Measurements from ENCODE around the gene CCDC15.

CCDC15 gene

DNA sequence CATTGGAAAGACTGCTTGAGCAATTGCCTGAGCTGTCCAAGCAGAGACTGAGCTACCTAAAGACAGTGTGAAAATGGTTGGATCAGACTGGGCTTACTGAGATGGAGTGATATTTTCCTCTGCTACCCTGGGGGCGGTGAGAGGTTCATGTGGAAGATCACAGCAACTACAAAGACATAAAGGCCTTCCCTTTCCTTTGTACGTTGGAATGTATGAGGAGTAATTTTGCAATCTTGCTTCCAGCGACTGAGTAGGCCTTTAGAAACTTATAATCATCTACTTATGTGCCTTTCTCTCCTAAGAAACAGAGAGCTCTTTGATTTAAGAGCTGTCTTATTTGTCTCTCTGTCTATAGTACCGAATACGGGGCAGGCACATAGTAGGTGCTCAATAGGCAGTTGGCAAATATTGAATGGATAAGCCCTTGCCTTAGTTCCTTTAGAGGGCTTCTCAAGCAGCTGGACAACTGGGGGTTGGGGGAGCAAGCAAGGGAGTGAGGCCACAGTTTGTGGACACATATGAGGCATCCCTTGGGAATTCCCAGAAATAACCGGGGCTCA, 15.7 kb upstream of the CCDC15 start:
- no peak overlapping the region for H2BK120ac ChIP-seq (ENCODE audit: low read depth, low read length)
- H3K4me1 ChIP-seq (ENCODE audit: control insufficient read depth, low read depth, low read length): no peaks in the 10 kb centered on the region
- no peak overlapping the region for H3K23ac ChIP-seq (ENCODE audit: low read length)
- H3K36me3 ChIP-seq (ENCODE audit: control insufficient read depth, insufficient read depth, low read length): no peaks in the 10 kb centered on the region
- H3K4me3 ChIP-seq (ENCODE audit: low read length): no peak overlapping the region
- no peak overlapping the region for H3K9ac ChIP-seq (ENCODE audit: low read length)
- no CpG with 5 or more reads among the region's 6 CpGs for WGBS (ENCODE audit: extremely low coverage, insufficient coverage, low lambda C conversion rate)
- no peak overlapping the region for H3K18ac ChIP-seq (ENCODE audit: low read length)
- H4K5ac ChIP-seq (ENCODE audit: low read length): no peak overlapping the region
- H3K4ac ChIP-seq (ENCODE audit: low read depth, low read length): no peak overlapping the region
- H4K8ac ChIP-seq (ENCODE audit: low read depth, low read length): no peak overlapping the region
- H2BK5ac ChIP-seq (ENCODE audit: low read length): no peak overlapping the region
- H3K4me2 ChIP-seq (ENCODE audit: low read length): no peak overlapping the region
- H2AK5ac ChIP-seq (ENCODE audit: low read length): no peak overlapping the region
- H3K27me3 ChIP-seq (ENCODE audit: insufficient read depth, low read length, poor library complexity): no peaks in the 10 kb centered on the region
- no peak overlapping the region for H3K27ac ChIP-seq (ENCODE audit: low read depth, low read length)
- DNase-seq: no peak
- no peak overlapping the region for H2BK15ac ChIP-seq (replicated peaks; ENCODE audit: low read depth)
- H3K79me1 ChIP-seq (ENCODE audit: low read length): no peaks in the 10 kb centered on the region
- no peaks in the 10 kb centered on the region for H3K79me2 ChIP-seq (ENCODE audit: control insufficient read depth, insufficient read depth, low read length)
- no peak overlapping the region for H3K56ac ChIP-seq (ENCODE audit: low read length)

DNA sequence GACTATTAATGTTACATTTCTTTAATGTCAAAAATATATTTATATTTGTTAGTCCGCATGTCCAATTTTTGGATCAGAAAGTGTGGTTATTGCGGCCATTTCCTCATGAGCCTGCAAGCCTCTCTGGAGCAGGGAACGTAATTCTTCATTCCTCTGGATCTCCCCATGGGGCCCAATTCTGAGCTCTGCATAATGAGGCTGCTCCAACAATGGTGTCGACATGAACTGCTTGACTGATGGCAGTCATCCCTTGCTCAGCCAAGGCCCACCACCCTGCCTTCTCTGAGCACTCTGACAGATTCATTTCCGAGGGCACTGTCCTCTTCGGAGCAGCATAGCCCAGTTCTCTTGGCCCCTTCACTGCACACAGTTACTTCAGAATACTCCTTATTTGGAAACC, 15.0 kb upstream of the CCDC15 start:
- WGBS (ENCODE audit: extremely low coverage, insufficient coverage, low lambda C conversion rate): no CpG with 5 or more reads among the region's 6 CpGs
- Histone ChIP-seq H3K27me3 (ENCODE audit: insufficient read depth, low read length, poor library complexity) (no peaks in the 10 kb centered on the region), H2BK120ac (ENCODE audit: low read depth, low read length) (no peak overlapping the region), H2BK5ac (ENCODE audit: low read length) (no peak overlapping the region), H4K8ac (ENCODE audit: low read depth, low read length) (no peak overlapping the region), H3K23ac (ENCODE audit: low read length) (no peak overlapping the region), H3K9ac (ENCODE audit: low read length) (no peak overlapping the region), H3K56ac (ENCODE audit: low read length) (no peak overlapping the region), H3K36me3 (ENCODE audit: control insufficient read depth, insufficient read depth, low read length) (no peaks in the 10 kb centered on the region), H2AK5ac (ENCODE audit: low read length) (no peak overlapping the region), H3K4me3 (ENCODE audit: low read length) (no peak overlapping the region), H3K4me1 (ENCODE audit: control insufficient read depth, low read depth, low read length) (no peaks in the 10 kb centered on the region), H3K79me1 (ENCODE audit: low read length) (no peaks in the 10 kb centered on the region), H3K18ac (ENCODE audit: low read length) (no peak overlapping the region), H3K79me2 (ENCODE audit: control insufficient read depth, insufficient read depth, low read length) (no peaks in the 10 kb centered on the region), H3K4ac (ENCODE audit: low read depth, low read length) (no peak overlapping the region), H3K4me2 (ENCODE audit: low read length) (no peak overlapping the region), H3K27ac (ENCODE audit: low read depth, low read length) (no peak overlapping the region), H2BK15ac (replicated peaks; ENCODE audit: low read depth) (no peak overlapping the region), H4K5ac (ENCODE audit: low read length) (no peak overlapping the region)
- DNase-seq: no peak

DNA sequence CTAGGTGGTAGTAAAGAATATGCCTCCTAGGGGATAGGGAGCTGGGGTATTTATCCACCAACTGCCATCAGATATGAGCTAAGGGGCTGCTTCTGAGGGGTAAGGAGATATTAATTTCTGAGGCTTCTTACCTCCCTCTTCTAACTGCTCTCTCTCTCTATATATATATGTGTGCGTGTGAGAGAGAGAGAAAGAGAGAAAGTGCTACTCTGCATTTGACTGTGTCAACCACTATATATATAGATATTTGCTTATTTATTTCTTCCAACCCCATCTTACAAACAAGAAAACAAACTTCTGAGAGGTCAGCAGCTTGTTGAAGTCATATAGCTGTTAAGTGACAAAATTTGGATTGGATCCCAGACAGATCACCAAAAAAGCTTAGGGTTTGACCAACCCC, 12.3 kb upstream of the CCDC15 start:
- H3K79me1 ChIP-seq (ENCODE audit: low read length): no peaks in the 10 kb centered on the region
- no peak overlapping the region for H2AK5ac ChIP-seq (ENCODE audit: low read length)
- no peak overlapping the region for H2BK15ac ChIP-seq (replicated peaks; ENCODE audit: low read depth)
- no peak overlapping the region for H3K56ac ChIP-seq (ENCODE audit: low read length)
- no peaks in the 10 kb centered on the region for H3K4me1 ChIP-seq (ENCODE audit: control insufficient read depth, low read depth, low read length)
- H3K27me3 ChIP-seq (ENCODE audit: insufficient read depth, low read length, poor library complexity): no peaks in the 10 kb centered on the region
- WGBS (ENCODE audit: extremely low coverage, insufficient coverage, low lambda C conversion rate): no CpG with 5 or more reads among the region's 1 CpG
- no peak for DNase-seq
- H3K9ac ChIP-seq (ENCODE audit: low read length): no peak overlapping the region
- H3K4ac ChIP-seq (ENCODE audit: low read depth, low read length): no peak overlapping the region
- no peak overlapping the region for H3K4me2 ChIP-seq (ENCODE audit: low read length)
- no peak overlapping the region for H4K8ac ChIP-seq (ENCODE audit: low read depth, low read length)
- H2BK5ac ChIP-seq (ENCODE audit: low read length): no peak overlapping the region
- H3K4me3 ChIP-seq (ENCODE audit: low read length): no peak overlapping the region
- H2BK120ac ChIP-seq (ENCODE audit: low read depth, low read length): no peak overlapping the region
- no peak overlapping the region for H3K18ac ChIP-seq (ENCODE audit: low read length)
- H3K79me2 ChIP-seq (ENCODE audit: control insufficient read depth, insufficient read depth, low read length): no peaks in the 10 kb centered on the region
- H3K23ac ChIP-seq (ENCODE audit: low read length): no peak overlapping the region
- no peak overlapping the region for H4K5ac ChIP-seq (ENCODE audit: low read length)
- no peaks in the 10 kb centered on the region for H3K36me3 ChIP-seq (ENCODE audit: control insufficient read depth, insufficient read depth, low read length)
- H3K27ac ChIP-seq (ENCODE audit: low read depth, low read length): no peak overlapping the region

DNA sequence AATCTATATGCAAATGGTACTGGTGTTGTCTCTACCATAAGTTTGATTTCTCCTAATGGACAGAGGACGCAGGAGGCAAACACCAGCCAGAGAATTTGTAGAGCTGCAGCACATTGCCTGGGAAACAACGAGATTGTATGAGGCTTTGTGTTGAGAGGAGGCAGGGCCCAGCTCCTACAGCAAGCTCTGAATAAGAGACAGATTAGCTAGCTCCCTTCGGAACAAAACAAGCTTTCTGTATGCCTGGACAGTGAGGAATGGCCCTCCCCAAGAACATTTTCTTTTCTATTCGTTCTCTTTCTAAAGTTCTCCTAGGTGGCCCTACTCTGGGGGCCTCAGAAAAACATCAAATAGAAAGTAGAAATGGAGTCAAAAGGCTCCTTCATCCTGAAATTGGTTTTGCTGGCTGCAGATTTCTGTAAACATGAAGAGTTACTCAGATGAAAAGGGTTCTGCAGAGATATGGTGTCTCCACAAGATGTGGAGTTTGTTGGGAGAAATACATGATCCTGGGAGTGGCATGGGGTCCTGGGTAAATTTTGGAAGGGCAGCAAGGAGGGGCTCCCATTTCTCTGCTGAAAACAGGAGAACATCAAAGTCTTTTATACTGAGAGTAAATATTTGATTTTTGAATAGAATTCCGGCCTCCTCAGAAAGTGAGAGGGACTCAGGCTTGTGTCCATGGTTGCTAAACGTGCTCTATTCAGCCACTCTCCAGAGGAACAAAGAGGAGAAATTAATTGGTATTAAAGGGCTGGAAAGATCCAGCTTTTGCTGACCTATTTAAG, 11.3 kb upstream of the CCDC15 start:
- H3K18ac ChIP-seq (ENCODE audit: low read length): no peak overlapping the region
- H3K4me2 ChIP-seq (ENCODE audit: low read length): no peak overlapping the region
- H3K4me3 ChIP-seq (ENCODE audit: low read length): no peak overlapping the region
- no peak overlapping the region for H3K56ac ChIP-seq (ENCODE audit: low read length)
- no peak overlapping the region for H3K4ac ChIP-seq (ENCODE audit: low read depth, low read length)
- WGBS (ENCODE audit: extremely low coverage, insufficient coverage, low lambda C conversion rate): no CpG with 5 or more reads among the region's 6 CpGs
- no peak overlapping the region for H2BK120ac ChIP-seq (ENCODE audit: low read depth, low read length)
- no peak overlapping the region for H2BK15ac ChIP-seq (replicated peaks; ENCODE audit: low read depth)
- H4K8ac ChIP-seq (ENCODE audit: low read depth, low read length): no peak overlapping the region
- no peaks in the 10 kb centered on the region for H3K79me1 ChIP-seq (ENCODE audit: low read length)
- H3K79me2 ChIP-seq (ENCODE audit: control insufficient read depth, insufficient read depth, low read length): no peaks in the 10 kb centered on the region
- no peak overlapping the region for H3K9ac ChIP-seq (ENCODE audit: low read length)
- H3K27me3 ChIP-seq (ENCODE audit: insufficient read depth, low read length, poor library complexity): no peaks in the 10 kb centered on the region
- H3K4me1 ChIP-seq (ENCODE audit: control insufficient read depth, low read depth, low read length): no peaks in the 10 kb centered on the region
- H2BK5ac ChIP-seq (ENCODE audit: low read length): no peak overlapping the region
- no peaks in the 10 kb centered on the region for H3K36me3 ChIP-seq (ENCODE audit: control insufficient read depth, insufficient read depth, low read length)
- H2AK5ac ChIP-seq (ENCODE audit: low read length): no peak overlapping the region
- no peak overlapping the region for H3K27ac ChIP-seq (ENCODE audit: low read depth, low read length)
- no peak for DNase-seq
- no peak overlapping the region for H4K5ac ChIP-seq (ENCODE audit: low read length)
- H3K23ac ChIP-seq (ENCODE audit: low read length): no peak overlapping the region

DNA sequence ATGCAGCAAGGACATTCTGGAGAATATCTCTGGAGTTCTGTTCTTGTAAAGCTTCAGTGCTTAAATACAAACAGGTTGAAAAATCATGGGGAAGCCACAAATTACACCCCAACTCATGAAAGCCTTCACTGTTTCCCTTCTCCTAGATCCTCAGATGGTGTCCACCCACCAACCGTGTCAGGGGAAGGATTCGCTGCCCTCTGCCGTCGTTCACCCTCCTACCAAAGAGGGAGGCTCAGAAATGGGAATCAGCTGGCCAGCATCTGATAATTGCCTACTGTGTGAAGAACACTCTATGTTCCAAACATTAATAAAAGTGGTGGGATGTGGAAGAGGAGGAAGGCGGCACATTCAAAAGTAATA, 10.8 kb upstream of the CCDC15 start:
- Histone ChIP-seq H3K4me1 (ENCODE audit: control insufficient read depth, low read depth, low read length) (no peaks in the 10 kb centered on the region), H3K27ac (ENCODE audit: low read depth, low read length) (no peak overlapping the region), H3K79me1 (ENCODE audit: low read length) (no peaks in the 10 kb centered on the region)

DNA sequence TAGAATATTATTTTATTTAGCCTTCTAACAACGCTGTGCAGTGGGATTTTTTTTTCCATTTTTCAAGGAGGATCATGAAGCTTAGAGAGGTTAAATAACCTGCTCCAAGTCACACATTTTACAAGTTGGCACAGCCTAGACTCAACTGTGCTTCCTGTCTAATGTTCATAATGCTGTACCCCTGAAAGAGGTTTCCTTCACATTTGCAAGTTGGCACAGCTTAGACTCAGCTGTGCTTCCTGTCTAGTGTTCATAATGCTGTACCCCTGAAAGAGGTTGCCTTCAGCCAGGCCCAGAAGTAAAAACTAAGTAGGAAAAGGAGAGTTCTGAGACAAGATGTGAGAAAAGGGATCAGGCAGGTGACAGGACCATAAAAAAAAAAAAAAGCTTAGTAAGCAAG, 10.3 kb upstream of the CCDC15 start:
- no peak overlapping the region for H4K8ac ChIP-seq (ENCODE audit: low read depth, low read length)
- H3K9ac ChIP-seq (ENCODE audit: low read length): no peak overlapping the region
- H3K23ac ChIP-seq (ENCODE audit: low read length): no peak overlapping the region
- no peak overlapping the region for H4K5ac ChIP-seq (ENCODE audit: low read length)
- WGBS (ENCODE audit: extremely low coverage, insufficient coverage, low lambda C conversion rate): no CpG with 5 or more reads among the region's 1 CpG
- no peak overlapping the region for H2BK15ac ChIP-seq (replicated peaks; ENCODE audit: low read depth)
- H3K18ac ChIP-seq (ENCODE audit: low read length): no peak overlapping the region
- H3K4me2 ChIP-seq (ENCODE audit: low read length): no peak overlapping the region
- H3K27me3 ChIP-seq (ENCODE audit: insufficient read depth, low read length, poor library complexity): no peaks in the 10 kb centered on the region
- no peak overlapping the region for H3K56ac ChIP-seq (ENCODE audit: low read length)
- H2BK5ac ChIP-seq (ENCODE audit: low read length): no peak overlapping the region
- H3K79me2 ChIP-seq (ENCODE audit: control insufficient read depth, insufficient read depth, low read length): no peaks in the 10 kb centered on the region
- no peak overlapping the region for H2BK120ac ChIP-seq (ENCODE audit: low read depth, low read length)
- no peak overlapping the region for H3K4me3 ChIP-seq (ENCODE audit: low read length)
- H3K36me3 ChIP-seq (ENCODE audit: control insufficient read depth, insufficient read depth, low read length): no peaks in the 10 kb centered on the region
- no peak overlapping the region for H3K4ac ChIP-seq (ENCODE audit: low read depth, low read length)
- H3K27ac ChIP-seq (ENCODE audit: low read depth, low read length): no peak overlapping the region
- DNase-seq: no peak
- no peaks in the 10 kb centered on the region for H3K4me1 ChIP-seq (ENCODE audit: control insufficient read depth, low read depth, low read length)
- H3K79me1 ChIP-seq (ENCODE audit: low read length): no peaks in the 10 kb centered on the region
- no peak overlapping the region for H2AK5ac ChIP-seq (ENCODE audit: low read length)

More for the DNA sequence above, 10.8 kb upstream of the CCDC15 start:
- H3K56ac ChIP-seq (ENCODE audit: low read length): no peak overlapping the region
- no peaks in the 10 kb centered on the region for H3K27me3 ChIP-seq (ENCODE audit: insufficient read depth, low read length, poor library complexity)
- no peak overlapping the region for H3K9ac ChIP-seq (ENCODE audit: low read length)
- no peak overlapping the region for H3K4me3 ChIP-seq (ENCODE audit: low read length)
- H4K5ac ChIP-seq (ENCODE audit: low read length): no peak overlapping the region
- no peak overlapping the region for H2BK120ac ChIP-seq (ENCODE audit: low read depth, low read length)
- no peaks in the 10 kb centered on the region for H3K36me3 ChIP-seq (ENCODE audit: control insufficient read depth, insufficient read depth, low read length)
- H2BK15ac ChIP-seq (replicated peaks; ENCODE audit: low read depth): no peak overlapping the region
- H3K23ac ChIP-seq (ENCODE audit: low read length): no peak overlapping the region
- H3K4me2 ChIP-seq (ENCODE audit: low read length): no peak overlapping the region
- DNase-seq: no peak
- no peak overlapping the region for H2BK5ac ChIP-seq (ENCODE audit: low read length)
- no peak overlapping the region for H4K8ac ChIP-seq (ENCODE audit: low read depth, low read length)
- no peak overlapping the region for H3K18ac ChIP-seq (ENCODE audit: low read length)
- H3K79me2 ChIP-seq (ENCODE audit: control insufficient read depth, insufficient read depth, low read length): no peaks in the 10 kb centered on the region
- WGBS (ENCODE audit: extremely low coverage, insufficient coverage, low lambda C conversion rate): no CpG with 5 or more reads among the region's 5 CpGs
- no peak overlapping the region for H2AK5ac ChIP-seq (ENCODE audit: low read length)
- no peak overlapping the region for H3K4ac ChIP-seq (ENCODE audit: low read depth, low read length)

Measured in mesendoderm (in vitro differentiated cells).